Sigmoid colon (tissue), 4 donors: Measurements from ENCODE around the gene STON2.

Experiments used
- CTCF ChIP-seq, 4 experiments: fragments of 450-650 bp in 3 of 4; fragments of 200-600 bp in 1 of 4; IDR thresholded peaks; one replicate each; pipeline ENCODE4 v1.5.1; 2016 to 2019; ENCODE audit warnings: antibody characterized with exemption in 4 of 4, mild to moderate bottlenecking in 3 of 4, moderate library complexity in 2 of 4
- POLR2A ChIP-seq, 2 donors: fragments of 450-650 bp; IDR thresholded peaks; one replicate each; pipeline ENCODE4 v1.6.1; 2016; ENCODE audit warnings: antibody characterized with exemption in 2 of 2, mild to moderate bottlenecking in 2 of 2, moderate library complexity in 2 of 2
- POLR2AphosphoS5 ChIP-seq, 4 donors: sonication (generic); formaldehyde crosslinking; IDR thresholded peaks; one replicate each; pipeline ENCODE4 v1.6.1; 2017; ENCODE audit warnings: antibody characterized with exemption in 4 of 4

- TF ChIP-seq CTCF (IDR thresholded peaks at IDR 0.05) (no peak), POLR2A (IDR thresholded peaks at IDR 0.05) (no peak), POLR2AphosphoS5 (IDR thresholded peaks at IDR 0.05) (no peak)
These were observed 35.5 kb upstream of the STON2 start for GRCh38 chr14:81435391-81436295.
